Measurements from ENCODE around the gene SPTBN1. TPM values are rescaled to one million over a fixed set of nuclear protein-coding genes. Genes with fewer than 3 reads are reported as not detected.
"Not testable (repeated sequence)": the region's sequence is repeated elsewhere in the genome, so short reads cannot be mapped to it uniquely, and the experiment has no call there.

Gene SPTBN1
- total and polyA plus RNA-seq, 2 of the 4 experiments (the other 2 are of a cell fraction): 49.1 to 241 TPM

DNA sequence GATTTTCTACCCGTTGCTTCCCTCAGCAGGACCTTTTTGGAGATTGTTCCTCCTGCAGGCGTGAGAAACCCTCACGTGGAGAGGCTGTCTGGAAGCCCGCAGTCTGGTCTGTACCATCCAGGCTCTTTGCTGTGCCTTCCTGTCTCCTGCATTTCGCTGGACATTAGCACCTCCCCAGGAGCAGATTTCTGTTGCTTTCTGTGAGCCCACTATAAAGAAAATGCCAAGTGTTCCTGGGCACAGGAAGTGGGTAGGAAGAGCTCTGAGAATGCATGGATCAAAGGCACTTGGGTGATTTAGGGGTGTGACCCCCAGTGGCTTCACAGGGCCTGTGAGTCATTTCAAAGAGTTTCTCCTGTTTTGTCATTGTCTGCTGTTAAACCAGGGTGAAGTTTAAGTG lies 27.3 kb downstream of the SPTBN1 start:
- H2BK15ac ChIP-seq (ENCODE audit: low read depth, low read length): peak overlapping the region; percentile 16; the same call in 1 of the 3 replicates
- H3K14ac ChIP-seq (replicated peaks; ENCODE audit: low read depth, low read length): peak overlapping the region; percentile 67
- intact Hi-C loops (cut with micrococcal nuclease): no loop called here
- no peak overlapping the region for H2AFZ ChIP-seq (replicated peaks; ENCODE audit: low read length, poor library complexity)
- H2BK5ac ChIP-seq (ENCODE audit: low read depth, low read length, poor library complexity, severe bottlenecking): peak overlapping the region; percentile 59
- H3K9ac ChIP-seq (ENCODE audit: low read depth, low read length): no peak overlapping the region
- no peaks in the 10 kb centered on the region for H3K9me3 ChIP-seq (ENCODE audit: control insufficient read depth, insufficient read depth, low read length)
- H3K18ac ChIP-seq (ENCODE audit: low read depth, low read length): no peak overlapping the region
- H3K4me3 ChIP-seq (ENCODE audit: insufficient read depth, low read depth, low read length): no peak overlapping the region
- ChIA-PET POLR2A (ENCODE audit: unreplicated experiment) (no interaction called here), CTCF (no interaction called here)
- dilution Hi-C loops (cut with HindIII; ENCODE audit: low sequenced_read_pairs, unreplicated experiment): no loop called here
- peak overlapping the region; percentile 15; the same call in 1 of the 2 replicates for H2BK20ac ChIP-seq (ENCODE audit: low read depth, low read length)
- ATAC-seq (ENCODE audit: low read depth): peak; percentile 29
- H2AK9ac ChIP-seq (replicated peaks; ENCODE audit: low read depth, low read length, poor library complexity): peak overlapping the region; percentile 45
- no peaks in the 10 kb centered on the region for H3K36me3 ChIP-seq (ENCODE audit: control insufficient read depth, insufficient read depth, low read length)
- 57% methylated on average over 3 of the region's 5 CpGs; no CpG with 5 or more reads in 1 of the 2 experiments for whole genome bisulfite sequencing, 2 experiments (ENCODE audit: extremely low coverage in 2 of 2, insufficient read length in 1 of 2)
- peak overlapping the region; percentile 84 for H3K23ac ChIP-seq (ENCODE audit: low read depth, low read length)
- no peak for DNase-seq
- peak overlapping the region; percentile 66 for H3K4me2 ChIP-seq (ENCODE audit: low read depth, low read length)
- peaks cover 23% of the 10 kb centered on the region for H3K9me1 ChIP-seq (ENCODE audit: insufficient read depth, low read length)
- no peak overlapping the region for H4K91ac ChIP-seq (ENCODE audit: insufficient read depth, low read depth, low read length)
- H3K4ac ChIP-seq (ENCODE audit: low read depth, low read length): peak overlapping the region; percentile 56
- H3K4me1 ChIP-seq (ENCODE audit: control insufficient read depth, insufficient read depth, low read length): peaks cover 20% of the 10 kb centered on the region
- H4K5ac ChIP-seq (ENCODE audit: low read depth, low read length): no peak overlapping the region
- peak overlapping the region; percentile 30; the same call in 1 of the 2 replicates for H2BK120ac ChIP-seq (ENCODE audit: low read depth, low read length)
- H3K56ac ChIP-seq (ENCODE audit: extremely low read depth, insufficient read depth, low read length): 0 out of 2 replicates have a peak overlapping the region, but pooled peaks have one; percentile 18
- BruUV-seq (replicated peaks): no TSS peak
- peaks cover 18 to 74% of the 10 kb centered on the region in 2 experiments for H3K79me1 ChIP-seq (ENCODE audit: low read depth in 1 of 2, low read length in 2 of 2)
- peak overlapping the region; percentile 36; the same call in 1 of the 2 replicates for H3K27ac ChIP-seq (ENCODE audit: insufficient read depth, low read length)
- peak overlapping the region in 1 of 2 experiments; percentile 34; a peak in 1 of 4 replicates for H4K8ac ChIP-seq (ENCODE audit: low read depth in 2 of 2, low read length in 2 of 2)
- peak overlapping the region; percentile 25; the same call in 1 of the 2 replicates for H2AK5ac ChIP-seq (ENCODE audit: low read depth, low read length)
- TF ChIP-seq MXI1 (IDR thresholded peaks at IDR 0.05; ENCODE audit: borderline replicate concordance, low read depth, low read length) (no peak), BHLHE40 (IDR thresholded peaks at IDR 0.05; ENCODE audit: low read depth, low read length) (peak; percentile 21; the same call in 1 of the 2 replicates)
- in situ Hi-C loops (cut with MboI; ENCODE audit: low sequenced_read_pairs): no loop called here
- no peaks in the 10 kb centered on the region for H3K27me3 ChIP-seq (ENCODE audit: control insufficient read depth, insufficient read depth, low read length)
- peaks cover 44% of the 10 kb centered on the region for H4K20me1 ChIP-seq (ENCODE audit: insufficient read depth, low read length)

DNA sequence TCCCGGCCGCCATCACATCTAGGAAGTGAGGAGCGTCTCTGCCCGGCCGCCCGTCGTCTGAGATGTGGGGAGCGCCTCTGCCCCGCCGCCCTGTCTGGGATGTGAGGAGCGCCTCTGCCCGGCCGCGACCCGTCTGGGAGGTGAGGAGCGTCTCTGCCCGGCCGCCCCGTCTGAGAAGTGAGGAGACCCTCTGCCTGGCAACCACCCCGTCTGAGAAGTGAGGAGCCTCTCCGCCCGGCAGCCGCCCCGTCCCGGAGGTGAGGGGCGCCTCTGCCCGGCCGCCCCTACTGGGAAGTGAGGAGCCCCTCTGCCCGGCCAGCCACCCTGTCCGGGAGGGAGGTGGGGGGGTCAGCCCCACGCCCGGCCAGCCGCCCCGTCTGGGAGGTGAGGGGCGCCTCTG lies 29.6 kb downstream of the SPTBN1 start:
- ATAC-seq (ENCODE audit: low read depth); H3K36me3 ChIP-seq (ENCODE audit: control insufficient read depth, insufficient read depth, low read length); H3K23ac ChIP-seq (ENCODE audit: low read depth, low read length); H3K9ac ChIP-seq (ENCODE audit: low read depth, low read length); dilution Hi-C loops (cut with HindIII; ENCODE audit: low sequenced_read_pairs, unreplicated experiment); H3K4me3 ChIP-seq (ENCODE audit: insufficient read depth, low read depth, low read length); CTCF ChIA-PET; H2BK15ac ChIP-seq (ENCODE audit: low read depth, low read length); H2AFZ ChIP-seq (replicated peaks; ENCODE audit: low read length, poor library complexity); H3K56ac ChIP-seq (ENCODE audit: extremely low read depth, insufficient read depth, low read length); H4K91ac ChIP-seq (ENCODE audit: insufficient read depth, low read depth, low read length); H3K18ac ChIP-seq (ENCODE audit: low read depth, low read length); H3K27me3 ChIP-seq (ENCODE audit: control insufficient read depth, insufficient read depth, low read length); H2BK20ac ChIP-seq (ENCODE audit: low read depth, low read length); H2BK120ac ChIP-seq (ENCODE audit: low read depth, low read length); H2AK9ac ChIP-seq (replicated peaks; ENCODE audit: low read depth, low read length, poor library complexity); H3K27ac ChIP-seq (ENCODE audit: insufficient read depth, low read length); BruUV-seq (replicated peaks); intact Hi-C loops (cut with micrococcal nuclease); H3K4ac ChIP-seq (ENCODE audit: low read depth, low read length); H4K8ac ChIP-seq (ENCODE audit: low read depth in 2 of 2, low read length in 2 of 2); H2BK5ac ChIP-seq (ENCODE audit: low read depth, low read length, poor library complexity, severe bottlenecking); H3K4me2 ChIP-seq (ENCODE audit: low read depth, low read length); in situ Hi-C loops (cut with MboI; ENCODE audit: low sequenced_read_pairs); H3K9me3 ChIP-seq (ENCODE audit: control insufficient read depth, insufficient read depth, low read length); H2AK5ac ChIP-seq (ENCODE audit: low read depth, low read length); DNase-seq; POLR2A ChIA-PET (ENCODE audit: unreplicated experiment); H4K5ac ChIP-seq (ENCODE audit: low read depth, low read length); H3K14ac ChIP-seq (replicated peaks; ENCODE audit: low read depth, low read length): not testable (repeated sequence)
- no CpG with 5 or more reads among the region's 35 CpGs for WGBS, 2 experiments (ENCODE audit: extremely low coverage in 2 of 2, insufficient read length in 1 of 2)
- Histone ChIP-seq H3K9me1 (ENCODE audit: insufficient read depth, low read length) (peaks cover 26% of the 10 kb centered on the region), H3K4me1 (ENCODE audit: control insufficient read depth, insufficient read depth, low read length) (peaks cover 22% of the 10 kb centered on the region), H3K79me1 (ENCODE audit: low read depth in 1 of 2, low read length in 2 of 2) (peaks cover 33 to 72% of the 10 kb centered on the region in 2 experiments), H4K20me1 (ENCODE audit: insufficient read depth, low read length) (peaks cover 51% of the 10 kb centered on the region)

All from IMR-90 (cell line).